ENCODE results near the gene AGMAT. TPM values are rescaled to one million over a fixed set of nuclear protein-coding genes. Genes with fewer than 3 reads are reported as not detected.
A peak's percentile ranks its signal among the peaks of the same experiment; 100 is the strongest.

The AGMAT gene
- total RNA-seq, 1 donor from 2014 or later: 0.11 TPM

DNA sequence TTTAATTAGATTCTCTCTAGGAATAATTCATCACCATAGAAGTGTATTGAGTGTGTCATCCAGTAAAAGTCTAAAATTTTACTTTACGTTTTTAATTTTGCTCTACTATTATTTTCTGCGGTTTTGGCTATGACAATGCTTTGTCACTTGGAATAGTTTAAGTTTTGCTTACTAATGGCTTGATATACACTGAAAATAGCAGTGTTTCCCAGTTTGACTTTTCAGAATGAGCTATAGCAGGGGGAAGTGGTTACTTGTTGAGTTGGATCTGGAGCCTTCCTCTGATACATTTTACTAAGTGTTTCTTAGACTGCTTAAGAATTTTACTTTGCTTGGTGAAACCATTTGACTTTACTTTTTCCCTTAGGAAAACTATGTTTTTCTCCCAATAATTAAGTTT is 53.2 kb downstream of the AGMAT start:
- intact Hi-C loops (cut with DNase I): no loop called here
- DNase-seq (no peak), ATAC-seq (ENCODE audit: poor library complexity) (no peak)

DNA sequence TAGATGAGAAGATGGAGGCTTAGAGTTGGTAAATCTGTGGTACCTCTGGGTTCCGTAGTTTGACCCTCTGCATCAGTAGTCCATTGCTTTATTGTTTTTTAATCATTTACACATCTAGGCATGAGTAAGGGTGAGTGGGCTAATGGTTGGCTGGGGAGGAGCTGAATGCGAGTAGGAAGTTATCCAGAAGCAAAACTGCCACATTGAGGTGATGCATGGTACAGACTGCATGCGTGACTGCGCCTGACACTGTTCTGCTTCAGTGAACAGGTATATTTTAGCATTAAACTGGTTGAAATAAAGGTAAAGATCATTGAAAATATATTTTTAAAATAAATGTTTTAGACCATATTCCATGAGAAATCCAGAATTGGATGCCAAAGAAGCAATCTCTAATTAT is 53.8 kb downstream of the AGMAT start:
- intact Hi-C loops (cut with DNase I): no loop called here
- no peak for ATAC-seq (ENCODE audit: poor library complexity)
- DNase-seq: no peak

DNA sequence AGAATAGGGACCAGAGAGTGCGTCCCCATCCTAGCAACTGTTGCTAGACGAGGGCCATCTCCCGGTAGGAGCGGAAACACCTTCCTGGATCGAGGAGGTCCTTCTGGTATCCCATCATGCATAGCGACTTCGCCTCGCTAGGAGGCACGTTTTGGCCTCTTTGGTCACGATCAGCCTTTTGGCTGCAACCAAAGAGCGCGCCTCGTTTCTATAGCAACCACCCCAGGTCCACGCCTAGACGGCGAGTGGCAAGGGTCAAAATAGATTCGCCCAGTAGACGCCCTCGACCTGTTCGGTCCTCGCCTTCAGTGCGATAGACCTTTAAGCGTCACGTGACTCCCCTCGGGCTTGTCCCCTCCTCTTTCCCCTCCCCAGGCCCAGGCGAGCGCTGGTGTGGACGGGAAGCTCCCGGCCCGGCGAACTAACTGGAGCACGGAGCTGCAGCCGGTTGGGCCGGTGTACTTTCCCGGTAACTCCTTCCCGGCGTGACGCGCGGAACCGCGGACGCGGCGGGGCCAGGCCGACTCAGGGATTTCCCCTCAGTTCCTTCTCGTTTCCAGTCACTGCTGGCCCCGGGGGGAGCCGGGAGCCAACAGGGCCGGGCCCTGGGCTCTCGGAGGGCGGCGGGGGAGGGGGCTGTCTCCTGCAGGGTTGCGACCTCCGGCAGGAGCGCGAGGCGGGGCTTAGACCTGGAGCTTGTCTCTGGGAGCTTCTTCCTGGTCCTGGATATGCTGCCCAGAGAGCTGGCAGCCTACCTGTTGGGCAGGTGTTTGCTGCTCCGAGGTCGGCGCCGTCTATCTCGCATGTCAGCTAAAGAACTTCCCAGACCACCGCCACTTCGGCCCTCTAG is 58.1 kb downstream of the AGMAT start, which contains the start of gene DNAJC16:
Gene DNAJC16, plus strand, starts transcription at position 359 of the 850 bp plus-strand sequence. CDS start 2,258 bp downstream, outside the sequence.
- intact Hi-C loops (cut with DNase I): no loop called here
- peak; percentile 98 for DNase-seq
- ATAC-seq (ENCODE audit: poor library complexity): peak; percentile 65

DNA sequence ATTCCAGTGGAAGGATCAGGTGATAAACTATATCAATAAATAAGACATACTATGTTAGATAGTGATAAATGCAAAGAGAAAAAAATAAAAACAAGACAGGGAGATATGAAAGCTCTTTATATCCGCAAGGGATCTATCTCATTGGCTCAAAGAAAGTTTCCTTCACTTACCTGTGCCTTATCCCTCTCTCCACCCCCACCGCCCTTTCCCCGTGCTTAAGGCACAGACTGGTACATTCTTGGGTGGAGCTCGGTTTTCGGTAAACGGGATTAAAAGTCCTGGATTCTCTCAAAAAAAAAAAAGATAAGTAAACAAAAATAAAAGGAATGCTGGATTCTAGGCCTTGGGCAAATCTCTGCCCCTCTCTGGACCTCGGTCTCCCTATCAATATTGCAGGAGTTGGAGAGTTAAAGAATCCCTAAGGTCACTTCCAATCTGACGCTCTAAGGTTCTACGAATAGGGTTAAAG is 58.8 kb downstream of the AGMAT start:
- intact Hi-C loops (cut with DNase I): no loop called here
- ATAC-seq (ENCODE audit: poor library complexity) (no peak), DNase-seq (no peak)

DNA sequence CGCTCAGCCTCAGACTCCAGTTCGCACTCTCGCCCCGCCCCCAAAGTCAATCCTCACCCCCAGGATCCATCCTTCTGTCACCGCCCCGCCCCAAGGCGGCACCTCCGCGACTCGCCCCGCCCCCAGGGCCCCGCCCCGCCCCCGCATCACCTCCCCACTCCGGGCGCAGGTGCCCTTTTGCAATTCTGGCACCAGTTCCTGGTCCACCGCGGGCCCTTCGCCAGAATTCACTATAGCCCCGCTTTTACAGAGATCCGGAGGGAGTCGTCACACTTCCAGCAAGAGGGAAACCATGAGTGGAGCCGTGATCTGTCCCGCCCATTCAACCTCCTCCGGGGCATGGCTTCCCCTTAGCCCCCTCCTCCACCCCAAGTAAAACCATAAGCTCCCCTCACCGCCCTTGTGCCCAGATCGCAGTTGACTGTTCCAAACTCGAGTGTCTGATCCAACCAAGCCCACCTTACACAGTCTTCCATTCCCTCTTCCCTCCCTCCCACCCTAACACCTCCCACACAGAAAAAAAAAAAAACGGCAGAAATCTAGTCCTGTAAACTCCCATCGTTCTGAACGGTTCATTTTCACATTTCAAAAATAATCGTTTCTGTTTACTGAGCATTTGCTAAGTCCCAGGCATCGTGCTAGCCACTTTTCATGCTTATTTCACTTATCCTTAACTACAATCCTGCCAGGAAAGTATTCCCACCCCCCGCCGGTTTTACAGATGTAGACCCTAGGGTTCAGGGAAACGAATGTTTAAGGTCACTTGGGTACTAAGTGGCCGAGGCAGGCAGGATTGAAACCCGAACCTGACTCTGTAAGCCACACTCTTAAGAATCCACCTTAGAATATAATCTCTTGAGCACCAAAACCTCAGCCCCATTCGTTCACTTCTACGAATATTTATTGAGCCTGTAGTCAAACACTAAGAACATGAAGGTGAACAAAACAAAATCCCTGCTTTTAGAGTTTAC is 59.5 kb downstream of the AGMAT start:
- DNase-seq (no peak), ATAC-seq (ENCODE audit: poor library complexity) (peak; percentile 7)
- intact Hi-C loops (cut with DNase I): no loop called here

DNA sequence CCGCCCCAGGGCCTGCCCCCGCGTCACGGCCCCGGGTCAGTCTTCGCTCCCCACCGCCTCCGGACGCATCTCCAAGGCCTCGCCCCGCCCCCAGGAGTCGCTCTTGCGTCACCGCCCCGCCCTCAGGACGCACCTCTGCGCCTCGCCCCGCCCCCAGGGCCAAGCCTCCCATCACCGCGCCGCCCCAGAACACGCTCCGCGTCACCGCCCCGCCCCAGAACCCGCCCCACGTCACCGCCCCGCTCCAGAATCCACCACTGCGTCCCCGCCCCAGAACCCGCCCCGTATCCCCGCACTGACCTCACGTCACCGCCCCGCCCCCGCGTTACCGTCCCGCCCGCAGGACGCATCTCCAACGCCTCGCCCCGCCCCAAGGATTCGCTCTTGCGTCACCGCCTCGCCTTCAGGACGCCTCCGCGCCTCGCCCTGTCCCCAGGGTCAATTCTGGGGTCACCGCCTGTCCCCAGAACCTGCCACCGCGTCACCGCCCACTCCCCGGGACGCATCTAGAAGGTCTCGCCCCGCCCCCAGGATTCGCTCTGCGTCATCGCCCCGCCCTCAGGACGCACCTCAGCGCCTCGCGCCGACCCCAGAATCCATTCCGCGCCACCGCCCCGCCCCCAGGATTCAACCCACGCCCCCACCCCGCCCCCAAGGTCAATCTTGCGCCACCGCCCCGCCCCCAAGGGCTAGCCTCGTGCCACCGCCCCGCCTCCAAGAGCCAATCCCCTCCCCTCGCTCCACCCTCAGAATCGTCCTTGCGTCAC is 60.4 kb downstream of the AGMAT start:
- peak; percentile 75 for ATAC-seq (ENCODE audit: poor library complexity)
- intact Hi-C loops (cut with DNase I): no loop called here

DNA sequence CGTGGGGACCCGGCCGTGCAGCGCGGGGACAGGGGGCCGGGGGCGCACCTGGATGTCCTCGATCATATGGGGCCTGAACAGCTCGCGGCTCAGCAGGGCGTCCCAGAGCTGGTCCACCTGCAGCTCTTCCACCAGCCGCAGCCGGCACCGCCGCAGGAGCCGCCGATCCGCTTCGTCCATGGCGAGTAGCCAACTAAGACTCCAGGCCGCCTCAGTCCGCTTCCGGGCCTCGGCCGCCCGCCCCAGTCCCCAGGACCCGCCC is 60.9 kb downstream of the AGMAT start, which contains the start of gene CASP9:
Gene CASP9, minus strand, starts transcription at position 195 of the 262 bp plus-strand sequence. Its CDS starts 15 bp downstream, at position 180.
- DNase-seq (no peak), ATAC-seq (ENCODE audit: poor library complexity) (no peak)
- intact Hi-C loops (cut with DNase I): no loop called here

More for the DNA sequence above, 60.4 kb downstream of the AGMAT start:
- DNase-seq: peak; percentile 100

DNA sequence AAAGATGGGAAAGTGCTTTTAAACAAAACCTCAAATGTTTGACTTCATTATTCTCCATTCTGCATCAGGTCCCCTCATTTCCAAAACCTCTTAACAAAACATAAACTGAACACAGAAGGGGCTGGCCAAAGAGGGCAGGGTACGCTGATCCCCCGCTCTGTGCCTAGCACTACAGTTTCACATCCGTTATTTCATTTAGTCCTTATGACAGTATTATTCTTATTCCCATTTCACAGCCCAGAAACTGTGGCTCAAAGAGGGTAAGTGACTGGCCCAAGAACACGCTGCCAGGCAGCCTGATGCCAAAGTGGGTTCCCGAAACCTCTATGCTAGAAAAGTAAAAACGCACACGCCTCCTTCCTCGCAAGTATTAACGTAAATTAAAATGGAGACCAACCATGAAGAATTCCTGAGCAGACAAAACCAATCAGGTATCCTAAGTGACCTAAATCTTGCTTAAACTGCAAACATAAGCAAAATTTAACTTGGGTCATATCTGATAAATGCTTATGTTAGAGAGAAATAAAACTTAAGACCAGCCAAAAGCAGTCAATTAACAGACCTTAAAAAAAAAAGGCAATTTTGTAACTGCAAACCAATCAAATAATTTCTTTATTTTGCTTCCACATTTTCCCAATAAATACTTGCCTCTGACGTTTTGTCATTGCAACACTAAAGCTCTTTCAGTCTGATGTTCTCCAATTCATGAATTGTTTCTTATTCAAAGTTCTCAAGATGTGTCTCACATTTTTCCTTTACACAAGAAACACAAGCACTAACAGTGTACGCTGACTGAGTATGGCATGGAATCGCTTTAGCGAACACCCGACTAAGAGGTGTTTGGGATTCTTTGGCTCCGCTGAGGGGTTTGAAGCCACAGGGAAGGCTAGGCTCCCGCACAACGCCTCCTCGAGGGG is 61.5 kb downstream of the AGMAT start:
- DNase-seq (no peak), ATAC-seq (ENCODE audit: poor library complexity) (no peak)
- intact Hi-C loops (cut with DNase I): no loop called here

DNA sequence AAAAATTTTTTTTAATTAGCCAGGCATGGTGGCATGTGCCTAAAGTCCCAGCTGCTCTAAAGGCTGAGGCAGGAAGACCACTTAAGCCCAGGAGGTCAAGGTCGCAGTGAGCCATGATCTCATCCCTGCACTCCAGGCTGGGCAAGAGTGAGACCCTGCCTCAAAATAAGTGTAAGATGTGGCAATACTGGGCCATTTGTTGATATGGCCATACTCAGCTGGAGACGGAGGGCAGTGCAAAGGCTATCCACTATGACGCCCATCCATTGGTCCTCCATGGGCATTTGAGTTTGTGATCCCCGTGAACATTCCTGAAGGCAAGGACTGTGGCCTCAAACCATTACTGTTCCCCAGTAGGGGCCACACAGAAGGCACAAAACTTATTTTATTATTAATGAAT is 62.3 kb downstream of the AGMAT start:
- DNase-seq (no peak), ATAC-seq (ENCODE audit: poor library complexity) (no peak)
- intact Hi-C loops (cut with DNase I): no loop called here

Other genes with a start within 250 kb of the AGMAT start
- 11.6 TPM for gene EFHD2, start 175.2 kb downstream of the AGMAT start, total RNA-seq
- gene CTRC, start 146.6 kb downstream of the AGMAT start, total RNA-seq: not detected
- gene CELA2A, start 128.3 kb downstream of the AGMAT start, total RNA-seq: not detected
- gene CELA2B, start 108.9 kb downstream of the AGMAT start, total RNA-seq: not detected
- 13.6 TPM for gene CASP9, start 60.8 kb downstream of the AGMAT start, total RNA-seq
- 16.6 TPM for gene DNAJC16, start 58.2 kb downstream of the AGMAT start, total RNA-seq
- gene DDI2, start 32.4 kb upstream of the AGMAT start, total RNA-seq: 19.4 TPM
- 81.7 TPM for gene PLEKHM2, start 99.3 kb upstream of the AGMAT start, total RNA-seq
- gene SLC25A34, start 151.2 kb upstream of the AGMAT start, total RNA-seq: 54.3 TPM
- not detected for gene TMEM82, start 157.4 kb upstream of the AGMAT start, total RNA-seq
- 99.1 TPM for gene FBLIM1, start 173.7 kb upstream of the AGMAT start, total RNA-seq
- 6.1 TPM for gene UQCRHL, start 222.6 kb upstream of the AGMAT start, total RNA-seq